Fibroblast of pulmonary artery (primary cell): ENCODE measurements around the gene ZNF583.

Experiments
- DNase-seq: peaks from one replicate; pipeline ENCODE4 v3.0.0-alpha.2; 2010; ENCODE audit warnings: low read depth
- H3K4me3 ChIP-seq: replicated peaks from 2 replicates; pipeline ENCODE4 v1.5.1; 2011; ENCODE audit warnings: low read depth, mild to moderate bottlenecking, control low read depth, low read length, moderate library complexity
- CTCF ChIP-seq: IDR thresholded peaks from 2 replicates; pipeline ENCODE4 v1.5.1; 2011; ENCODE audit warnings: mild to moderate bottlenecking, control low read depth, low read length, inconsistent platforms; ENCODE audit errors: missing control alignments

Gene ZNF583

DNA sequence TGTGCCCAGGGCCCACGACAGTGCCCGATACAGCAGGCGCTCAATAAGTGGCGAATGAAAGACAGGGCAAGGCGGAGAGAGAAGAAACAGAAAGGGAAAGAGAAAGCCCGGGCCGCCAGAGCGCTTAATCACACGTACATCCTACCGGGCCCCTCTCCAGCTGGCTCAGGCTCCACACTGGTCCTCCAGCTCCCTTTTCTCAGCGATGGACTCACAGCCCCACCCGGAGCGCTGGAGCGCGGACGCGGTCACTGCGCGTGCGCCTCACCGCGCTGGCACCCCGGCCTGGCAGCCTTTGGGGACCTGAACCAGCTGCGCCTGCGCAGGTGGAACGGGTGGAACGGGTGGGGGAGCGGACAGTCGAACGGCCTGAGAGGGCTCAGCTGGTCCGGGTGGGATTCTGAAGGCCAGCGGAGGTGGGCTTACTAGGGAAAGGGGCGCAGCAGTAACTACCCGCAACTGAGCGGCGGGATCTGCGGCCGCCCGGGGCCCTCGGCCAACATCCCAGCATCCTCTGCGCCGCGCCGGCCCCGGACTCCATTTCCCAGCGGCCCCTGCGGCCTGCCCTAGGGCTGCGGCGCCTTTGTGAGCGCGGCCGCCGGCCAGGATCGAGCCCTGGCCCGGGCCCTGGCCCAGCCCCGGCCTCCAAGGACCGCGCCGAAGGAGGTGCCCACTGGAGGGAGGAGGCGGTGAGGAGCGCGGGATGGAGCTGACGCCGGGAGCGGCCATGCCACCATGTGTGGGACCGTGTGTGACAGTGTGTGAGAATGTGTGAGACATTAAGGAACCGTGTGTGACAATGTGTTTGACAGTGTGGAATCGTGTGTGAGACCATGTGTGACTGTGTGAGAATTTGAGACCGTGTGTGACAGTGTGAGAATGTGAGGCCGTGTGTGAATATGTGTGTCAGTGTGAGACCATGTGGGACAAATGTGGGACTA is at the start of gene ZNF583:
Gene ZNF583 (plus strand): TSS at position 569 of the 941 bp plus-strand sequence. CDS start 2,783 bp downstream, outside the sequence.
- no peak for TF ChIP-seq CTCF
- peak within 1 kb of the TSS; percentile 70 for H3K4me3 ChIP-seq
- peak; percentile 99 for DNase-seq

- no peak for TF ChIP-seq CTCF
- H3K4me3 ChIP-seq = no peak overlapping the region
- DNase-seq = no peak
Observed at GRCh38 chr19:56355517-56355916, 48.6 kb upstream of the ZNF583 start.

DNA sequence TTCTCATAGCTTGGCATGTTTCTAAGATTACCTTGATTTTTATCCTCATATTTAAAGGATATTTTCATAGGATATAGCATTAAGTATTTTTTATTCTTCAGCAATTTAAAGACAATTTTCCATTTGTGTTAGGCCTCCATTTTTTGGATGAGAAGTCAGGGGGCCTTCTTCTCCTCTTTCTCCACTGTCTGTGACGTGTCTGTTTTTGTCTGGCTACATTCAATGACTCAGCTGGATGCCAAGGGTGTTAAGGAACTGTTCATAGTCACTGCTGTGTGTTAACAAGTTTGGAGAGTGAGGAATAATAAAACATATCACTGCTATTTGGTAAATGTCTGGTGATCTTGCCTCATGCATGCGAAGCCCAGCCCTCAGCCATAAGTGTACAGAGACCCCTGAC is 47.2 kb upstream of the ZNF583 start:
- DNase-seq = no peak
- H3K4me3 ChIP-seq = no peak overlapping the region
- no peak for TF ChIP-seq CTCF

DNA sequence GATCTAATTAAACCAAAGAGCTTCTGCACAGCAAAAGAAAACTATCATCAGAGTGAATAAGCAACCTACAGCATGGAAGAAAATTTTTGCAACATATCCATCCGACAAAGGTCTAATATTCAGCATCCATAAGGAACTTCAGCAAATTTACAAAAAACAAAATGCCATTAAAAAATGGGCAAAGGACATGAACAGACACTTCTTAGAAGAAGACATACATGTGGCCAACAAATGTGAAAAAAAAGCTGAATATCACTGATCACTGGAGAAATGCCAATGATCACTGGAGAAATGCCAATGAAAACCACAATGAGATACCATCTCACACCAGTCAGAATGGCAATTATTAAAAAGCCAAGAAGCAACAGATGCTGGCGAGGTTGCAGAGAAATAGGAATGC is 43.3 kb upstream of the ZNF583 start:
- DNase-seq = no peak
- no peak overlapping the region for H3K4me3 ChIP-seq
- TF ChIP-seq CTCF = no peak

DNA sequence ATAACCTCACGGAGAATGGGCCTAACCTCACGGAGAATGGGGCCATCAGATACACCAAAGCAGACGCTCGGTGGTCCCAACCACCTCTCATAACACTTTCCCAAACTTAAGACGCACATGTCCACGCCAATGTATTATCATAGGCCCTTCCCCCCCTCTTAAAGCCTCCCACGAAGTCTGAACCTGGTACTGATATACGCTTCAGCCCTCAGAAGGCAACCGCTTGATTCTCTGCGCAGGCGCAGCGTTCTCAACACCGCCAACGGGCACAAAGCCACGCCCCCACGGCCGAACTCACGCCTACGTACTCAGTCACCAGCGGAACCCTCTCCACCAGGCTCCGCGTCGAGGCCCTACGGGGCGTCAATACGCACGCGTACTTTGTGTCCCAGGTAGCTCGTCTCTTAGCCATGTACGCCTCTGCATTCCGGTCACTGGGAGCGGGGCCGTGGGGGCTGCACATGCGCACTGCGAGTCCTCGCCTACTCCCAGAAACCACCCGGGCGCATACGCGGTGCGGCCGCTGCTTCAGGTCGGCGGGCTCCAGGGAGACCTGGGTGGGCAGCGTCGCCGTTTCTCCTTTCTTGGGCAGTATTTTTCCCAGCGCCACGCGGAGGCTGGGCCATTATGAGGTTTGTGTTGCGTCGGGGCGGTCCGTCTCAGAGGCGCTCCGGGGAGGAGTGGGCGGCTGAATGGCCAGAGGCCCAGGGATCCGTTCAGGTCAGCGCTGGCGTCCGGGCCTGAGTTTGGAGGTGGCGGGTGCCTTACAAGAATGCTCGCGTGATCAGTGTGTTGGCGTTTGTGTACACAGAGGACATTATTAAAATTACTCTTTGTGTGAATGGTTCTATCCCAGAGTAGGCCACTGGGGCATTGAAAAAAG is 36.1 kb upstream of the ZNF583 start:
- peak; percentile 98 for DNase-seq
- H3K4me3 ChIP-seq = peak overlapping the region; percentile 84
- TF ChIP-seq CTCF = no peak

- no peak for TF ChIP-seq CTCF
- H3K4me3 ChIP-seq = no peak overlapping the region
- DNase-seq = no peak
Observed at GRCh38 chr19:56369886-56370676, 34.1 kb upstream of the ZNF583 start.
